Activated CD4-positive, alpha-beta T cell treated with anti-CD3 and anti-CD28 coated beads, Interleukin-2, Interleukin-4, amounts not matched to agents 100 ng/mL and 50 ng/mL, durations not matched to agents 16 hours and 8 hours (primary cell): ENCODE results near the gene ZNF182.
"Not testable (repeated sequence)": the region's sequence is repeated elsewhere in the genome, so short reads cannot be mapped to it uniquely, and the experiment has no call there.

ENCODE experiments used
- DNase-seq: peaks from one replicate; pipeline ENCODE4 v3.0.0-alpha.2; 2020; ENCODE audit warnings: low spot score

Gene ZNF182

DNA sequence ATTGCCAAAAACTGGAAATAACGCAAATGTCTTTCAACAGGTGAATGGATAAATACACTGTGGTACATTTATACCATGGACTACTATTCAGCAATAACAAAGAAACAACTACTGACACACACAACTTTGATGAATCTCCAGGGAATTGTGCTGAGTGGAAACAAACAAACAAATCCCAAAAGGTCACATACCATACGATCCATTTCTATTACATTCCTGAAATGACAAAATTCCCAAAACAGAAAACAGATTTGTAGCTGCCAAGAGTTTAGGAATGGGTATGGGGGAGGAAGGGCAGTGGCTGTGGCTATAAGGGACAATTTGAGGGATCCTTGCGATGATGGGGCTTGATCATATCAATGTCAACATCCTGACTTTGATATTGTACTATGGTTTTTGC, 2.5 kb downstream of the ZNF182 start:
- no peak for DNase-seq

DNA sequence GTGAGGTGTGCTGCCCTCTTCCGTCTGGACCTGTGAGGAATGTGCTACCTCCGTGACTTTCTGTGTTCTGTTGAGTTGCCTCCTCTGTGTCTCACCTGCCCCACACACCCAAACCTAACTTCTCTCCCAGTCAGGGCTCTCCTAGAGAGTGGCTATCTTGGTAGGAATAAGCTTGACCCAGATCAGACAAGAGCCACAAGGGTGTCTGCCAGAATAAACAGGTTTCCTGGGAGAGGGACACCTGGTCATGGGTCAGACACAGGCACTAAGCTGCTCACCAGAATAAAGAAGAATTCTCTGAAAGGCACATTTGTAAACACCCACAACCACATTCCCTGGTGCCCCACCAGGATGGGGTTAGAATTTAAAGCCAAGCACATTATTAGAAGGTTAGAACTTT, 11.1 kb downstream of the ZNF182 start:
- DNase-seq, result no peak

DNA sequence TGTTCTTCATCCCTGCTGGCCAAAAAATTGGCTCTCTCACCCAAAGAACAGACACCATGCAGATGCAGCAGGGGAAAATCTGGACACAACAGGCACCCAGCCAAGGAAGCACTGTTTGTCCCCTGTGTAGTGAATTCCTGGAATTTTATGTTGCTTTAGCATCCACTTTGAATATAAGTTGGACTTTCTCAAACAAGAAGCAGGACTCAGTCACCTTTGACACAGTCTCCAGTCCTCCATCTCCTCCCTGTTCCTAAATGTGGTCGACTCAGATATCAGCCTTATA, 11.8 kb downstream of the ZNF182 start:
- DNase-seq, result no peak

DNA sequence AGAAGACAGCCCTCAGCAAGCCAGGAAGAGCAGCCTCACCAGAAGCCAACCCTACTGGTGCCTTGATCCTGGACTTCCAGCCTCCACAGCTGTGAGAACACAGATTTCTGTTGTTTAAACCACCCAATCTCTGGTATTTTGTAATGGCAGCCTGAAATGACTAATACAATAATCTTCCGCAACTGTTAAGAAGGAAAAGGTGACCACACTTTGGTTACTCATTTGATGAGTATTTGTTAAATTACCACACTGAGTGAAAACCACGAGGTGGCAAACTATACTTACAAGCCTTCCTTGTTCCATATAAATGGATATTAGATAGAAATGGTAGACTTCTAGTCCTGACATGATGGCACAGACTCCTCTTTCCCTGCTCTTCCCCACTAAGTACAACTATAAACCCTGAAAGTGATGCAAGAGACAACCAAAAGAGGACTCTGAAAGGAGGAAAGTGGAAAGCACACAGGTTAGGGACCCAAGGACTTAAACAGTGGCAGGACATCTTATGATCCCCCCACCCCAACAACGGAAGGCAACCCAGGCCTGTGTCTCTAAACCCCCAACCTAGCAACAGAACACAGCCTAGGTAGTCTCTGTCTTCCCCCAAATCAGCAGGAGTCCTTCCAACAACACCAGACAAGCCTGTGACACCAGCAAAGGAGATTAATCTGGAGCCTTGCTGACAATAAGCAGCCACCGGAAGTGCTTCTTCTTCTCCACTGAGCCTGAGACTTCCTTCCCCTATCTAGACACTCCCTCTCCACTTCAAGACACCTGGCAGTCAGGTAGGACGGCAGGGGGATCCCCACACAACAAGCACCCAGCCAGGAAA, 12.3 kb downstream of the ZNF182 start:
- peak; percentile 52 for DNase-seq

DNA sequence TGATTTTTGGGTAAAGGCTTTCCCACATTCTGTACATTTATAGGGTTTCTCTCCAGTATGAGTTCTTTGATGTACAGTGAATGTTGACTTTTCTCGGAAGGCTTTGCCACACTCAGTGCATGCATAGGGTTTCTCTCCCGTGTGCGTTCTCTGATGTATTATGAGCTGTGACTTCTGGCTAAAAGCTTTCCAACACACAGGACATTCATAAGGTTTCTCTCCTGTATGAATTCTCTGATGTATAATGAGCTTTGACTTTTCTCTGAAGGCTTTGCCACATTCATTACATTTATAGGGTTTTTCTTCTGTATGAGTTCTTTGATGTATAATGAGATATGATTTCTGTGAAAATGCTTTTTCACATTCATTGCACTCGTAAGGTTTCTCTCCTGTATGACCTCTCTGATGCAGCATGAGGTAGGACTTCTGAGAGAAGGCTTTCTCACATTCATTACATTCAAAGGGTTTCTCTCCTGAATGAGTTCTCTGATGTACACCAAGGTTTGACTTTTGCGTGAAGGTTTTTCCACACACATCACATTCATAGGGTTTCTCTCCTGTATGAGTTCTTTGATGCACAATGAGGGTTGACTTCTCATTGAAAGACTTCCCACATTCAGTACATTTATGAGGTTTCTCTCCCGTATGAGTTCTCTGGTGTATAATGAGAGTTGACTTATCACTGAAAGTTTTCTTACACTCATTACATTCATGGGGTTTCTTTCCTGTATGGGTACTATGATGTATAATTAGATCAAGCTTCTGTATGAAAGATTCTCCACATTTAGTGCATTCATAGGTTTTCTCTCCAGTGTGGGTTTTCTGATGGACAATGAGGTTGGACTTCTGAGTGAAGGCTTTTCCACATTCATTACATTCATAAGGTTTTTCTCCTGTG, 27.3 kb downstream of the ZNF182 start:
- no peak for DNase-seq

DNA sequence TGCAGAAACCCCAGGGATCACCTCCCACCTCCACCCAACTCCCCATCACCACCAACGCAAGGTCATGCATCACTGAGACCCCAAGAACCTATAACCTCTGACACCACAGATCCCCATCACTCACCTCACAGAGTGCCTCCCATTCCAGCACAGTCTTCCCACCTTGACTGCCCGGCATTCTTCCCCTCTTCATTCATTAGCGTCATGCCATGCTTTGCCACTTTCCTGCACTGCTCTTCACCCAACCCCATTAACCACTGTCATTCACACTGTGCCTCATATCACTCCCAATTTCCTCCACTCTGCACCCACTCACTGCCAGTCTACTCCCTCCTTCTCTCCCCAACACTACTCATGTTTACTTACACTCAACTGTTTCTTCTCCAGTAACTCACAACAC, 30.6 kb downstream of the ZNF182 start:
- DNase-seq, result no peak

DNA sequence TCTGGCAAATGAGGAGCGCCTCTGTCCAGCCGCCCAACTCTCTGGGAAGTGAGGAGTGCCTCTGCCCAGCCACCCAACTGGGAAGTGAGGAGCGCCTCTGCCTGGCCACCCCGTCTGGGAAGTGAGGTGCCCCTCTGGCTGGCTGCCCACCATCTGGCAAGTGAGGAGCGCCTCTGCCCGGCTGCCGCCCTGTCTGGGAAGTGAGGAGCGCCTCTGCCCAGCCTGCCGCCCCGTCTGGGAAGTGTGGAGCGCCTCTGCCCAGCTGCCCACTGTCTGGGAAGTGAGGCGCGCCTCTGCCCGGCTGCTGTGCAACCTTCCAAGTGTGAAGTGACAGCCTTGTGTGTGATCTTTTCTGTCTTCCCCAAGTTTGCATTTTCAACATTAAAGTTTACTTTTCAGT, 38.3 kb downstream of the ZNF182 start:
- DNase-seq, result not testable (repeated sequence)

DNA sequence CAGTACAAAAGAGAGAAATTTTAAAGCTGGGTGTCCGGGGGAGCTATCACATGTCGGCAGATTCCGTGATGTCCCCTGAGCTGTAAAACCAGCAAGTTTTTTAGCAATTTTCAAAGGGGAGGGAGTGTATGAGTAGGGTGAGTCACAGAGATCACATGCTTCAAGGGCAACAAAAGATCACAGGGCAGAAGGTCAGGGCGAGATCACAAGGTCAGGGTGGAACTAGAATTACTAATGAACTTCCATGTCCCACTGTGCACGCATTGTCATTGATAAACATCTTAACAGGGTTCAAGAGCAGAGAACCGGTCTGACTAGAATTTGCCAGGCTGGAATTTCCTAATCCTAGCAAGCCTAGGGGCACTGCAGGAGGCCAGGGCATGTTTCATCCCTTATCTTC, 42.0 kb downstream of the ZNF182 start:
- not testable (repeated sequence) for DNase-seq

DNA sequence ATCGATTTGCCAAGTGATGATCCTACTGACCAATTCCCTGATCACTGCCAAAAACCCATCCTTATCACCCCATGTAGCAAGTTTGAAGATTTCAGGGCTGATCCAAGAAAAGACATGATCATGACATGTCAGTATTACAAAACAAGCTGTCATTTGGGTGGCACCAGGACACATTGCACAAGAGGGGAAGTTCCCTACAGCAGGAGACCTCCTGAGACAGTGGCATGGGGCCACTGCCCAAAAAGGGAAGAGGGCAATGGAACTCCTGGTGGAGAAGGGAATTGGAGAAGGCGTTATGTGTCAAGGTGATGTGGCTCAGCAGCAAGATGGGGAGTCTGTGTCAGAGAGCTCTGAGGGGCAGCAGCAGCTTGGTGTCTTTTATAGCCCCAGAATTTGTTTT, 43.4 kb downstream of the ZNF182 start:
- DNase-seq, result no peak

DNA sequence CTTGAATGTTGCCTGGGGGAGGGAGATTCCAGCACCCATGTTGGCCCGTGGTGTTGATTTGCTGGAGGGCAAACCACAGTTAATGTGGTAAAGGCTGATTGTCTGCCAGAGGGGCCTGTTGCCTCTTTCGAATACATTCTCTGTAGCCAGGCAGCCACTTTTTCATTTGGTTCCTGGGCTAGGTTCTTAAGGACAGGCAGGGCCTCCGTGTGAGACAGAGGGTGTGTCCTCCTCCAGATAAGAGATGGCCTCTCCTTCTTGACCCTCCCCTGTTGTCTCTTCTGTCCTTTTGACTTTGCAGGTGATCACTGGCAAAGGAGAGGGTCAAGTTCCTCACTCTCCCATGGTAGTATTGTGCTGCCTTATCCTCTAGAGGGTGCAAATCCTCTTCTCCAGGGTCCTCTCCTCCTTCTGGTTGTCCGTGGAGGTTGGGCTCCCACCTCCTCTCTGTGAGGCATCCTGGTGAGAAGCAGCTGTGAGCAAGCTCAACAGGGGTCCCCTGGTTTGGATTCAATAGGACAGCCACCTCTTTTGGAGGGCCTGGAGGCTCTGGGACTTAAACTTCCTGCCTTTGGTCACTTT, 44.9 kb downstream of the ZNF182 start:
- peak; percentile 3 for DNase-seq

DNA sequence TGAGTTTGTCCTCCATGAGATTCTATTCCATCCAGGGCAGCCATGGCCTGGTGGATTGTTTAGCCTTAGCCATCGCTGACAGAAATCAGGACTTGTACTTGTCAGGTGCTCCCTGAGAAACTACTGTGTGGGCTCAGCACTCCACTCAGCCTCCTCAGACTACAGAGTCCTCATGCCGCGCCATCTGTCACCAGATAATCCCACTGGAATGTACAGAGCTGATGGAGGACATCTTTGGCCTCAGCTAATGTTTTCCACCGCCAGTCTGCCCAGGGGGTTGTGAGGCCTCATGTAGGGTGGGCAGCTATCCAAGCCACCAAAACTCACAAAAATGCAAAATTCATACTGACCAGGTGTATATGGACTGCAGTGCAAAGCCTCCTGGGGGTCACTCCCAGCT, 45.6 kb downstream of the ZNF182 start:
- DNase-seq, result not testable (repeated sequence)

DNA sequence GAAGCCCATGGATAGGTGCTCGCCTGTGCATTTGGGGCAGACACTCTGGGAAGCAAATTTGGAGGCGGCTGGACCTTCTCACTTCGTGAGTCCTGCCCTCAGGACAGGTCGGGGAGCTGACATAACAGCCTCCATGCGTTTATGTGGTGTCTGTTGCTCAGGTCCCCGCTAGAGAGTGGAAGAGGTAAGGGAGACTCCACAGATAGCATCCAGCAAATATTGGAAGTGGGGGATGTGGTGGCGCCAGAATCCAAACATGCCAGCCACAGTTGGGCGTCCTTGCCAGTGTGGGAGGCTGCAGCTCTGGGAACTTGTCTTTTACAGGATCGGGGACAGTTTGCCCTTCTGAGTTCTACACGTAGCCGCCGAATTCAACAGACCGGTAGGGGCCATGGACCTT, 47.8 kb downstream of the ZNF182 start:
- DNase-seq, result no peak

DNA sequence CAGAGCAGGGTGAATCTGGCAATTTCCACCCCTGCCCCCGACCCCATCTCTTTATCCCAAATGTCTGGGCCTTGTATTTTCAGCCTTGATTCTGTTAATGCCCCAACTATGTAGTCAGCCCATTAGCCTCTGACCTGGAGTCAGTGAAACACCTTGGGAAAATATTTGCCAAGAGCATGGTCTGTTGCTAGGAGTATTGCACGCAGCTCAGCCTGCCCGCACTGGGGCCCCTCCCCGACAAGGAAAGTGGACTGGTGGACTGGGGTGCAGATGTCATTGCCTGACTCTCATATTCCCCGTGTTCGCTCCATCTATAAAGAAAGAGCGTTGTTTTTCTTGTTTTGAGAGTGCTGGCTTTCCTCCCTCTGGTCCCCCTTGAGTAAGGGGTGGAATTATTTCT, 48.5 kb downstream of the ZNF182 start:
- not testable (repeated sequence) for DNase-seq

DNA sequence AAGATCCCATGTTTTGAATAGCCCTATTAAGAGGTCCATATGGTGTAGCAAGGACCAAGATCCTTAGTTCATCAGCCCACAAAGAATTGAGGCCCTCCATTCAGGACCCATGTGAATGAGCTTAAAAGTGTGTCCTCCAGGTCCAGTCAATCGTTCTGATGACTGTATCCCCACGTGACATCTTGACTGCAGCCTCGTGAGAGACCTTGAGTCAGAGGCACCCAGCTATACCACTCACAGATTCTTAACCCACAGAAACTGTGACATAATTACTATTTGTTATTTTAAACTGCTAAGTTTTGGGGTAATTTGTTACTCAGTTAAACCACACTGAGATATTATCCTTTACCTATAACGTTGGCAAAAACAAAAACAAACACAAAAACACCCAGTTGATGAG, 62.4 kb downstream of the ZNF182 start:
- no peak for DNase-seq

DNA sequence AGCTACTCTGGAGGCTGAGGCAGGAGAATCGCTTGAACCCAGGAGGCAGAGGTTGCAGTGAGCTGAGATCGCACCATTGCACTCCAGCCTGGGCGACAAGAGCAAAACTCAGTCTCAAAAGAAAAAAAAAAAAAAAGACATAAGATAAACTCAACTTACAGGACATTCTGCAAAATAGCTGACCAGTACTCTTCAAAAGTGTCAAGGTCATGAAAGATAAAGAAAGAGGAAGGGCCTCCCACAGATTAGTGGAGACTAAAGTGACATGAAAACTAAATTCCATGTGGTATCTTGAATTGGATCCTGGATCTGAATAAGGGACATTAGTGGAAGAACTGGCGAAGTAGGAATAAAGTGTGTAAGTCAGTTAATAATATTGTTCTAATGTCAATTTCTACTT, 63.3 kb downstream of the ZNF182 start:
- DNase-seq, result no peak

DNA sequence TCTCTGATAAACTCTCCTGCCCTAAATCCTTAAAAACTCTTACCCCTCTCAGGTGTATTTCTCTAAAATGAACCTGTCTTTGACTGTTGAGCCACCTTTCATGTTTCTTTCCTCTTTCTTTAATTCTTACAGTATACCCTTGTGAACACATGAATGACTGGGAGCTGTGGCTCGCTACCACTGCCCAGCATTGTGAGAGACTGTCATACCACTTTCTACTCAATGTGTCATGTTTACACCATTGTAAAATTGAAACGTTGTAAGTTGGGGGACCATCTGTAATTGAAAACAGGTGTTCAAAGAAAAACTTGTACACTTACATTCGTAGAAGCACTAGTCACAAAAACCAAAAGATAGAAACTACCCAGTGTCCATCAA, 66.9 kb downstream of the ZNF182 start:
- DNase-seq, result no peak

DNA sequence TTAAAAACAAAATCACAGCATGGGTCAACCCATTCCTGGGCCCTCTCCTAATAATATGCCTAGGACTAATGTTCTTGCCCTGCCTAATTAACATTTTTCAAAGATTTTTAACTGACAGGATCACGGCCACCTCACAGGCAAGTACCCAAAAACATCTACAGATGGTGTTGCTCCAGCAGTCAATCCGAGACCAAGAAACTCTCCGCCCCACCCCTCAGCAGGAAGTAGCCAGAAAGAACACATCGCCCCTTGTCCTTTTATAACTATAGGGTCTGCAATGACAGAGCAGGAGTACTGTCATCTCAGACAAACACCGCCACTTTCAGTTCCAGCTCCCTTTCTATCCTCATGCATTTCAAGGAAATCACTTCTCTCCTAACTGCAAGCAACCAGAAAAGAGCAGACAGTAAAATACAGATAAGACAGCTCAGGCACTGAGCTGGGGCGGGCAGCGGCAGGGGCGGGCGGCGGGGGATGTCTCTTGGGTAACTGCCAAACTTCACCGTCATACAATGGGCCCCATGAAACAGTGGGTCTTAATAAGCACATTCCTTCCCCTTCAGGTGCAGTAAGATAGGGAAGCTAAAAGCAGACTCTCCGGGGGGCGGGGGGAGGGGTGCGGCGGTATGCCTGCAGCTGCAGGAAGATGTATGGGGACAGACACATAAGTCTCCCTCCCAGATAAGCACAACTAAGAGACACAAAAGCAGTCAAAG, 67.4 kb downstream of the ZNF182 start:
- peak; percentile 6 for DNase-seq

DNA sequence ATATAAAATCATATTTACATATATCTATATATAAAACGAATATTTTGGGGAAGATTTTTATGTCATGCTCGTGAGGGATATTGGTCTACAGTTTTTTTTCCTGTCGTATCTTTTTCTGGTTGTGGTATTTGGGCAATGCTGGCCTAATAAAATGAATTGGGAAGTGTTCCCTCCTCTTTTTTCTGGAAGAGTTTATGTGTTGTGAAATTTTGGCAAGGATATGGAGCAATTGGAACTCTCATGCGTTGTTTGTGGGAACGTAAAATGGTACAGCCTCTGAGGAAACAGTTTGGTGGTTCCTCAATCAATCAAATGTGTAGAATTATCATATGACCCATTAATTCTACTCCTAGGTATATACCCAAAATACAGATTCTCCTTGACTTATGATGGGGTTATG, 69.8 kb downstream of the ZNF182 start:
- DNase-seq, result no peak

DNA sequence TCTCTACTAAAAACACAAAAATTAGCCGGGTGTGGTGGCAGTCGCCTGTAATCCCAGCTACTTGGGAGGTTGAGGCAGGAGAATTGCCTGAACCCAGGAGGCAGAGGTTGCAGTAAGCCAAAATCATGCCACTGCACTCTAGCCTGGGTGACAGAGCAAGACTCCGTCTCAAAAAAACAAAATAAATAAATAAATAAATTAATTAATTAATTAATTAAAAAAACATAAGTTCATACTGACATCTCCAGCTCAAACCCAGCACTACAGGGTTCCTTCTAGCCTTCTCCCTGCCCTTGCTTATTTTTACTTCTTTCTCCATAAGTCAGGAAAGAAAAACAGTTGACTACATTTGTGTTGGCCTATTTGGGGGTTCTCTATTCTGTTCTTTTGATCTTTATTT, 71.8 kb downstream of the ZNF182 start:
- DNase-seq, result not testable (repeated sequence)

DNA sequence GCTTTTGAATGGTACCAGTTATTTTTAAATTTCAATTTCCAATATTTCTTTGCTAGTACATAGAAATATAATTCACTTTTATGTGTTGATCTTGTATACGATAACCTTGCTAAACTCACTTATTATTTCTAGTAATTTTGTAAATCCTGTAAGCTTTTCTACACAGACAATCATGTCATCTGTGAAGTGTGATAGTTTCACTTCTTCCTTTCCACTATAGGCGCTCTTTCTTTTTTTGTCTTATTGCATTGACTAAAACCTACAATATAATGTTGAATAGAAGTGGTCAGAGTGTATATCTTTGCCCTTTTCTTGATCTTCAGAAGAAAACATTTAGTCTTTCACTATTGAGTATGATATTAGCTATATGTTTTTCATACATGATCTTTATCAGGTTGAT, 76.6 kb downstream of the ZNF182 start:
- DNase-seq, result no peak
